GM12874 (cell line): ENCODE measurements around the gene PIPOX.

ENCODE experiments used
- CTCF ChIP-seq: IDR thresholded peaks from 2 replicates; pipeline ENCODE4 v1.5.1; 2011; ENCODE audit warnings: low read depth, mild to moderate bottlenecking, control low read depth, low read length, moderate library complexity; ENCODE audit not compliant: insufficient read depth

PIPOX gene

DNA sequence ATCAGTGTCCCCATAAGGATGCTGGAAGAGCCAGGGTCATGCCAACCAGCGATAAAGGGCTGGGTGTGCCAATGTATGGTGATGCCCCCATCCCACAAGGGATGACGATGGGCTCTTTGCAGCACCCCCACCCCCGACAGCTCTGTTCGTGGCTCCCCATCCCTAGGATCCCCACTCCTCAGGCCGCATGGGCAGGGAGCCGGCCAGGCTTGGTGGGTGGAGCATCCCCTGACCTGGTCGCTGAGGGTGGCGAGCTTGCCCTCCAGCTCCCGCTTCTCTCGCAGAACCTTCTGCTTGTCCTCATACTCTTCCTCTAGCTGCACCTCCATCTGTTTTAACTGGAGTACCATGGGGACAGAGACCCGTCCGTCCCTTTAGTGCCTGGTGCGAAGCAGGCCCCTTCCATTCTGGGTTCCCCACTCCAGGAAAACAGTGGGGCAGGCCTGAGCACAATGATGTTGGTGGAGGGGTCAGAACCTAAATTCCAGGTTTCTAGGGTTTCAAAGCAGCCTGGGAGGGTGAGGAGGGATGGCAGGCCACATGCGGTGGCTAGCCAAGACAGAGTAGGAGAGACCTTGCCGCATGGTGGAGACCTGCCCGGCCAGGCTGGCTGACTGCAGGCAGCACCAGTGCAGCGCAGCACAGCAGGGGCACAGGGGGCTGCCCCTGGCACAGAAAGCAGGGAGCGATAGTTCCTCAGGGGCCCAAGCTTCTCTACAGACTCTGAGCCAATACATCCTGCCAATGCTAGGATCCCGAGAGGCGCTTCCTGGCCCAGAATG lies 50.3 kb downstream of the PIPOX start:
- TF ChIP-seq CTCF, result no peak

DNA sequence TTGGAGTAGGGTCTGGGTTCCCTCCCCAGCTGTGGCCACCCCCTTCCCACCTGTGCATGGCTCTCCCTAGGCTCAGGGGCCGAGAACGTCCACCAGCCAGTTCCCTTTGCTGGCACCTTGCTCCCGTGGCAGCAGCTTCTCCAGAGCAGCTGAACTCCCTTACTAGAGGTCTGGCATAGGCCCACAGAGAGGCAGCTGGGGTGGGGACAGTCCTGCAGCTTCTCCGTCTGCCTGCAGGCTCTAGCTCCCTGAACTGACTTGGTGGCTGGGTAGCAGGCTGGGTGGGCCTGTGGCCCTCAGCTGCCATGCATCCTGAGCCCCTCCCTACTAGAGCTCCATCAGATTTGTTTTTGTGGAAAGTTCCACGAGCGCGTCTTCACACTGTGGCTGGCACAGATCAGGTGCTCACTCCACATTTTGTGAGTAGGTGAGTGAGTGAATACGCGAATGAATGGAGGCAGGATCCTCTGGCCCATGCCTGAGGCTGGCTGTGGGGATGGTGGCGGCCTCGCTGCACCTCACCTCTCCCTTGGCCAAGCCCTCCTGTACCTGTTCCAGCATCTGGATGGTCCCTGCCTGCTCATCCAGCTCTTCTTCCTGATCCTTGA lies 51.3 kb downstream of the PIPOX start:
- TF ChIP-seq CTCF, result no peak

GRCh38 chr17:29095439-29095838 lies 52.5 kb downstream of the PIPOX start:
- TF ChIP-seq CTCF, result no peak

- TF ChIP-seq CTCF, result no peak
Measured at GRCh38 chr17:29096094-29096493, 53.2 kb downstream of the PIPOX start.

- no peak for TF ChIP-seq CTCF
Measured at GRCh38 chr17:29099527-29099926, 56.6 kb downstream of the PIPOX start.

GRCh38 chr17:29100296-29100695 lies 57.4 kb downstream of the PIPOX start:
- TF ChIP-seq CTCF, result no peak

GRCh38 chr17:29102046-29102445 lies 59.1 kb downstream of the PIPOX start:
- TF ChIP-seq CTCF, result no peak
